K562 (cell line): Measurements from ENCODE around the gene IRF1. TPM values are rescaled to one million over a fixed set of nuclear protein-coding genes. Genes with fewer than 3 reads are reported as not detected.
A peak's percentile ranks its signal among the peaks of the same experiment; 100 is the strongest.

Experiments used
- CHD4 ChIP-seq: fragments of 200-600 bp; sonication (generic); IDR thresholded peaks from 3 replicates; pipeline ENCODE4 v1.6.1; 2012; ENCODE audit warnings: low read depth, mild to moderate bottlenecking, mixed read lengths, low read length, inconsistent platforms; ENCODE audit not compliant: insufficient read depth, insufficient replicate concordance, poor library complexity, severe bottlenecking
- DMBX1 ChIP-seq: fragments of 250-450 bp; sonication (Bioruptor Pico); IDR thresholded peaks from 2 replicates; pipeline ENCODE4 v1.8.0; 2022; ENCODE audit warnings: inconsistent platforms, mild to moderate bottlenecking, moderate library complexity, borderline replicate concordance
- EGR1 ChIP-seq: fragments of 450-650 bp; conservative IDR thresholded peaks from 2 replicates; pipeline ENCODE4 v1.6.1; 2017; ENCODE audit warnings: mild to moderate bottlenecking
- KLF1 ChIP-seq: fragments of 450-650 bp; IDR thresholded peaks from 2 replicates; pipeline ENCODE4 v1.6.1; 2016; ENCODE audit warnings: missing genetic modification characterization, missing compliant biosample characterization
- KLF6 ChIP-seq: fragments of 250-450 bp; sonication (Bioruptor Pico); IDR thresholded peaks from 2 replicates; pipeline ENCODE4 v1.4.0; 2020; ENCODE audit warnings: mild to moderate bottlenecking, moderate library complexity, borderline replicate concordance
- NFE2 ChIP-seq: IDR thresholded peaks from 2 replicates; pipeline ENCODE4 v1.6.1; 2014; ENCODE audit warnings: antibody characterized with exemption, low read depth
- PML ChIP-seq: IDR thresholded peaks from 2 replicates; pipeline ENCODE4 v1.6.1; 2012; ENCODE audit warnings: low read length, inconsistent platforms
- POLR2G ChIP-seq: fragments of 200-400 bp; formaldehyde crosslinking; IDR thresholded peaks from 2 replicates; pipeline ENCODE4 v1.6.1; 2017; ENCODE audit warnings: low read depth, mild to moderate bottlenecking, antibody characterized with exemption, low read length, moderate library complexity
- PRPF4 ChIP-seq: fragments of 200-400 bp; formaldehyde crosslinking; IDR thresholded peaks from one replicate; pipeline ENCODE4 v1.6.1; 2017; ENCODE audit warnings: low read length, low read depth, mild to moderate bottlenecking; ENCODE audit not compliant: insufficient read depth, poor library complexity, severe bottlenecking
- RFX5 ChIP-seq: IDR thresholded peaks from 2 replicates; pipeline ENCODE4 v1.6.1; 2011; ENCODE audit warnings: low read depth, mild to moderate bottlenecking, improper control_type of control experiment, low read length
- SMAD3 ChIP-seq: fragments of 450-650 bp; formaldehyde crosslinking; conservative IDR thresholded peaks from 2 replicates; pipeline ENCODE4 v1.4.0; 2020; ENCODE audit warnings: mild to moderate bottlenecking
- SOX6 ChIP-seq: fragments of 450-650 bp; IDR thresholded peaks from 2 replicates; pipeline ENCODE4 v1.6.1; 2014; ENCODE audit warnings: mild to moderate bottlenecking
- SRF ChIP-seq, 2 experiments: fragments of 250-450, 450-650 bp in 1 of 2; sonication (Bioruptor Pico) in 1 of 2; sonication (generic) in 1 of 2; formaldehyde crosslinking; IDR thresholded peaks; 2 replicates each; pipeline versions ENCODE4 v1.5.0 to v1.5.1; 2020 to 2022; ENCODE audit warnings: mild to moderate bottlenecking in 1 of 2, missing genetic modification reagents in 1 of 2
- TCF15 ChIP-seq: fragments of 250-450 bp; sonication (Bioruptor Pico); IDR thresholded peaks from 2 replicates; pipeline ENCODE4 v1.8.0; 2022; ENCODE audit warnings: moderate library complexity, mild to moderate bottlenecking, inconsistent platforms
- ZFX ChIP-seq: sonication (generic); formaldehyde crosslinking; IDR thresholded peaks from 2 replicates; pipeline ENCODE4 v1.8.0; 2022; ENCODE audit warnings: mild to moderate bottlenecking, missing genetic modification reagents, moderate library complexity
- ZNF431 ChIP-seq: sonication (generic); formaldehyde crosslinking; IDR thresholded peaks from 2 replicates; pipeline ENCODE4 v1.8.0; 2022; ENCODE audit warnings: mild to moderate bottlenecking, missing genetic modification reagents
- ZNF507 ChIP-seq: conservative IDR thresholded peaks from 2 replicates; pipeline ENCODE4 v1.6.1; 2017; ENCODE audit warnings: missing genetic modification characterization, missing compliant biosample characterization
- polyA plus RNA-seq, 8 experiments: library from polyadenylated mRNA; depleted of rRNA in 4 of 8; stranded (reverse) in 5 of 8; unstranded in 3 of 8; fragments of >200 nt; fragmentation: Nextera tagmentation in 2 of 8; fragmentation: Illumina TruSeq in 1 of 8; extraction: Ambion mirVana in 2 of 8; extraction: Trizol in 1 of 8; gene quantifications; 2 replicates each; pipeline versions ENCODE4 v1.2.1 to v1.2.3, GENCODE V29; 2011 to 2014; ENCODE audit warnings: inconsistent platforms in 1 of 8, missing spikeins in 1 of 8
- total RNA-seq, 7 experiments: library from RNA; depleted of rRNA in 6 of 7; stranded (reverse); fragments of >200 nt in 6 of 7; fragmentation: Illumina TruSeq in 2 of 7; extraction: Trizol in 2 of 7; gene quantifications; 2 replicates each; pipeline versions ENCODE4 v1.2.1 to v1.2.3, GENCODE V29; 2011 to 2021; ENCODE audit warnings: low replicate concordance in 1 of 7
- TF ChIP-seq, protein P1 (sequence below): fragments of 250-450 bp; sonication (Bioruptor Pico); IDR thresholded peaks from 2 replicates; pipeline ENCODE4 v1.5.0; 2021; ENCODE audit warnings: mild to moderate bottlenecking, moderate library complexity
- TF ChIP-seq, protein P2 (sequence below): fragments of 250-450 bp; sonication (Bioruptor Pico); IDR thresholded peaks from 2 replicates; pipeline ENCODE4 v1.9.0; 2021; ENCODE audit warnings: mild to moderate bottlenecking
- TF ChIP-seq, protein P3 (sequence below): sonication (generic); formaldehyde crosslinking; IDR thresholded peaks from 2 replicates; pipeline ENCODE4 v1.8.0; 2022; ENCODE audit warnings: mild to moderate bottlenecking, missing genetic modification reagents, borderline replicate concordance

The IRF1 gene
- total and polyA plus RNA-seq, 9 of the 15 experiments (the other 6 are each of a cell fraction or from before 2014, with no cell fraction given): 1.1 to 12.3 (median 5.9) TPM

GRCh38 chr5:132490484-132491367 is at the start of gene IRF1 (continued):
- TF ChIP-seq, protein P1, sequence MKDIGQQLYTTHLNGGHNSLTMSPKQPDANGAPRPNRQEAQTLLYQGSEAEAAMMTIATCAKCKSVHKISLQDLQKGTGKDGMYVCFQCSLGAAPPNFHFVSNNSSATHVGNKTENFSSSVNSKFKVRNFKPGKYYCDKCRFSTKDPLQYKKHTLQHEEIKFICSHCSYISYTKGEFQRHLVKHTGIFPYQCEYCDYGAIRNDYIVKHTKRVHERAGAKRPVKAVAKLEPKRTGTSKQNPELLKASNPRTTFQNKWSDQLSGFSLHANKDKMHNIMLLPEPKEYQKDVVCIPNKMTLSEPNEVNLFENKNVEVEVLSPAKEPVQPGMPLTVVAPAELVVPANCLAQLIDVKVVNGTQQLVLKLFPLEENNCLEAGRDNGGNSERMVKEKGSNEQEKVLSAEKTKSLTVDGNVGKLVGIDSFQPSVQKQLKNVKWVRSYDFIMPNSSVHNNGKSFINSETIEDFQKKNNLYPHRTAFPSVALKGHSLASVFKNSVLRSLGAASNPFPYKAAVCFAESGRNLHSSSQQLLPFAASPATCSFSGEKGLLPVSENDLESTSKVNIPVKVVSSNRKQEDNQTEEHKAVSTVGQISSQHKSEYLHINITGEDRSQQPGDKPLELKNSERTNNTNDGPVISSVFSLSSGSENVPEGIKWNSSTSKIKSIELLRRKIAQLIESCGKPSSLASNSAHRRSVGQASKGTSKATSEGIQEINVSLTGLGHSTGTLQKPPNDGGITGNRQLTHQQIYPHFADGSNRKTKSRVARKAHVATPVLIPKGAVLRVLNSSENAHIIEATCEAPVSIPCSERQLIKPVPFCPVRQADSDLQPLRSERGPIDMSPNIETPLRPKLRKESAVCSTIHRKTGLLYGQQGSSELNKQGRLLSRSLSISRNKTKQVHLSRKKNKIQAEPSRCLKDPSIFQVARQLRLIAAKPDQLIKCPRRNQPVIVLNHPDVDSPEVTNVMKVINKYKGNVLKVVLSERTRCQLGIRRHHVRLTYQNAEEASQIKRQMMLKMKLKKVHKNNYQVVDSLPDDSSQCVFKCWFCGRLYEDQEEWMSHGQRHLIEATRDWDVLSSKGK (CRISPR knock-in tag): no peak
- TF ChIP-seq DMBX1 (peak; percentile 39; the same call in 1 of the 2 replicates), ZFX (peak; percentile 78), ZNF431 (no peak), RFX5 (no peak), KLF1 (tag) (no peak), EGR1 (peak; percentile 73), SRF (CRISPR knock-in tag; IDR thresholded peaks at IDR 0.05) (peak in 1 of 2 experiments; percentile 26; a peak in 1 of 4 replicates), NFE2 (no peak), TCF15 (CRISPR knock-in tag) (peak; percentile 46; the same call in 1 of the 2 replicates), CHD4 (no peak), POLR2G (peak; percentile 98), ZNF507 (tag) (no peak), PML (no peak), KLF6 (CRISPR knock-in tag) (no peak; the same call in 1 of the 2 replicates), SMAD3 (CRISPR knock-in tag) (no peak), SOX6 (no peak), PRPF4 (no peak)
- TF ChIP-seq, protein P2, sequence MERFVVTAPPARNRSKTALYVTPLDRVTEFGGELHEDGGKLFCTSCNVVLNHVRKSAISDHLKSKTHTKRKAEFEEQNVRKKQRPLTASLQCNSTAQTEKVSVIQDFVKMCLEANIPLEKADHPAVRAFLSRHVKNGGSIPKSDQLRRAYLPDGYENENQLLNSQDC (CRISPR knock-in tag): no peak
- TF ChIP-seq, protein P3, sequence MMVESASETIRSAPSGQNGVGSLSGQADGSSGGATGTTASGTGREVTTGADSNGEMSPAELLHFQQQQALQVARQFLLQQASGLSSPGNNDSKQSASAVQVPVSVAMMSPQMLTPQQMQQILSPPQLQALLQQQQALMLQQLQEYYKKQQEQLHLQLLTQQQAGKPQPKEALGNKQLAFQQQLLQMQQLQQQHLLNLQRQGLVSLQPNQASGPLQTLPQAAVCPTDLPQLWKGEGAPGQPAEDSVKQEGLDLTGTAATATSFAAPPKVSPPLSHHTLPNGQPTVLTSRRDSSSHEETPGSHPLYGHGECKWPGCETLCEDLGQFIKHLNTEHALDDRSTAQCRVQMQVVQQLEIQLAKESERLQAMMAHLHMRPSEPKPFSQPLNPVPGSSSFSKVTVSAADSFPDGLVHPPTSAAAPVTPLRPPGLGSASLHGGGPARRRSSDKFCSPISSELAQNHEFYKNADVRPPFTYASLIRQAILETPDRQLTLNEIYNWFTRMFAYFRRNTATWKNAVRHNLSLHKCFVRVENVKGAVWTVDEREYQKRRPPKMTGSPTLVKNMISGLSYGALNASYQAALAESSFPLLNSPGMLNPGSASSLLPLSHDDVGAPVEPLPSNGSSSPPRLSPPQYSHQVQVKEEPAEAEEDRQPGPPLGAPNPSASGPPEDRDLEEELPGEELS (CRISPR knock-in tag): peak; percentile 9; the same call in 1 of the 2 replicates
